ENCODE data around the gene RIC8B. TPM values are rescaled to one million over a fixed set of nuclear protein-coding genes. Genes with fewer than 3 reads are reported as not detected.

The RIC8B gene
- total RNA-seq, 6 experiments from 2014 or later, result 8.0 to 12.0 (median 10.2) TPM

- Mint-ChIP-seq H3K36me3 (ENCODE audit: low read depth) (no peaks in the 10 kb centered on the region), H3K4me3 (no peak overlapping the region), H3K4me1 (ENCODE audit: low read depth) (no peaks in the 10 kb centered on the region), H3K27ac (no peak overlapping the region), H3K27me3 (ENCODE audit: insufficient read depth) (peaks cover 16% of the 10 kb centered on the region), H3K9me3 (no peaks in the 10 kb centered on the region)
- no peak for DNase-seq
- TF ChIP-seq CTCF (IDR thresholded peaks at IDR 0.05), result no peak
These were observed 7.3 kb upstream of the RIC8B start for GRCh38 chr12:106767206-106767605.

GRCh38 chr12:106767954-106768822 lies 6.3 kb upstream of the RIC8B start:
- DNase-seq, result no peak

GRCh38 chr12:106769078-106769477 lies 5.4 kb upstream of the RIC8B start:
- peaks cover 16% of the 10 kb centered on the region for H3K27me3 Mint-ChIP-seq (ENCODE audit: insufficient read depth)
- no peaks in the 10 kb centered on the region for H3K9me3 Mint-ChIP-seq
- TF ChIP-seq CTCF (IDR thresholded peaks at IDR 0.05), result no peak
- no peak overlapping the region for H3K27ac Mint-ChIP-seq
- no peaks in the 10 kb centered on the region for H3K4me1 Mint-ChIP-seq (ENCODE audit: low read depth)
- no peak for DNase-seq
- no peaks in the 10 kb centered on the region for H3K36me3 Mint-ChIP-seq (ENCODE audit: low read depth)
- H3K4me3 Mint-ChIP-seq, result no peak overlapping the region

More at GRCh38 chr12:106767954-106768822, 6.3 kb upstream of the RIC8B start:
- Mint-ChIP-seq H3K27ac (no peak overlapping the region), H3K4me1 (ENCODE audit: low read depth) (no peaks in the 10 kb centered on the region), H3K9me3 (no peaks in the 10 kb centered on the region), H3K36me3 (ENCODE audit: low read depth) (no peaks in the 10 kb centered on the region), H3K27me3 (ENCODE audit: insufficient read depth) (peaks cover 16% of the 10 kb centered on the region), H3K4me3 (no peak overlapping the region)
- TF ChIP-seq CTCF (IDR thresholded peaks at IDR 0.05), result no peak

GRCh38 chr12:106769546-106769945 lies 4.9 kb upstream of the RIC8B start:
- peaks cover 18% of the 10 kb centered on the region for H3K27me3 Mint-ChIP-seq (ENCODE audit: insufficient read depth)
- no peak for TF ChIP-seq CTCF (IDR thresholded peaks at IDR 0.05)
- H3K36me3 Mint-ChIP-seq (ENCODE audit: low read depth), result no peaks in the 10 kb centered on the region
- no peak for DNase-seq
- no peak overlapping the region for H3K27ac Mint-ChIP-seq
- no peaks in the 10 kb centered on the region for H3K9me3 Mint-ChIP-seq
- no peak overlapping the region for H3K4me3 Mint-ChIP-seq
- H3K4me1 Mint-ChIP-seq (ENCODE audit: low read depth), result no peaks in the 10 kb centered on the region

- Mint-ChIP-seq H3K4me3 (no peak overlapping the region), H3K27me3 (ENCODE audit: insufficient read depth) (peaks cover 18% of the 10 kb centered on the region), H3K9me3 (no peaks in the 10 kb centered on the region), H3K27ac (no peak overlapping the region), H3K36me3 (ENCODE audit: low read depth) (no peaks in the 10 kb centered on the region), H3K4me1 (ENCODE audit: low read depth) (peaks cover 15% of the 10 kb centered on the region)
- no peak for TF ChIP-seq CTCF (IDR thresholded peaks at IDR 0.05)
- no peak for DNase-seq
These were observed 3.1 kb upstream of the RIC8B start for GRCh38 chr12:106771425-106771824.

Data from HFFc6 (cell line).